Activated CD4-positive, alpha-beta T cell treated with anti-CD3 and anti-CD28 coated beads for 48 hours (primary cell): ENCODE results near the gene TTC21A.
A peak's percentile ranks its signal among the peaks of the same experiment; 100 is the strongest.
"Not testable (repeated sequence)": the region's sequence is repeated elsewhere in the genome, so short reads cannot be mapped to it uniquely, and the experiment has no call there.

Experiments
- DNase-seq: peaks from one replicate; pipeline ENCODE4 v3.0.0-alpha.2; 2020

TTC21A gene, protein sequence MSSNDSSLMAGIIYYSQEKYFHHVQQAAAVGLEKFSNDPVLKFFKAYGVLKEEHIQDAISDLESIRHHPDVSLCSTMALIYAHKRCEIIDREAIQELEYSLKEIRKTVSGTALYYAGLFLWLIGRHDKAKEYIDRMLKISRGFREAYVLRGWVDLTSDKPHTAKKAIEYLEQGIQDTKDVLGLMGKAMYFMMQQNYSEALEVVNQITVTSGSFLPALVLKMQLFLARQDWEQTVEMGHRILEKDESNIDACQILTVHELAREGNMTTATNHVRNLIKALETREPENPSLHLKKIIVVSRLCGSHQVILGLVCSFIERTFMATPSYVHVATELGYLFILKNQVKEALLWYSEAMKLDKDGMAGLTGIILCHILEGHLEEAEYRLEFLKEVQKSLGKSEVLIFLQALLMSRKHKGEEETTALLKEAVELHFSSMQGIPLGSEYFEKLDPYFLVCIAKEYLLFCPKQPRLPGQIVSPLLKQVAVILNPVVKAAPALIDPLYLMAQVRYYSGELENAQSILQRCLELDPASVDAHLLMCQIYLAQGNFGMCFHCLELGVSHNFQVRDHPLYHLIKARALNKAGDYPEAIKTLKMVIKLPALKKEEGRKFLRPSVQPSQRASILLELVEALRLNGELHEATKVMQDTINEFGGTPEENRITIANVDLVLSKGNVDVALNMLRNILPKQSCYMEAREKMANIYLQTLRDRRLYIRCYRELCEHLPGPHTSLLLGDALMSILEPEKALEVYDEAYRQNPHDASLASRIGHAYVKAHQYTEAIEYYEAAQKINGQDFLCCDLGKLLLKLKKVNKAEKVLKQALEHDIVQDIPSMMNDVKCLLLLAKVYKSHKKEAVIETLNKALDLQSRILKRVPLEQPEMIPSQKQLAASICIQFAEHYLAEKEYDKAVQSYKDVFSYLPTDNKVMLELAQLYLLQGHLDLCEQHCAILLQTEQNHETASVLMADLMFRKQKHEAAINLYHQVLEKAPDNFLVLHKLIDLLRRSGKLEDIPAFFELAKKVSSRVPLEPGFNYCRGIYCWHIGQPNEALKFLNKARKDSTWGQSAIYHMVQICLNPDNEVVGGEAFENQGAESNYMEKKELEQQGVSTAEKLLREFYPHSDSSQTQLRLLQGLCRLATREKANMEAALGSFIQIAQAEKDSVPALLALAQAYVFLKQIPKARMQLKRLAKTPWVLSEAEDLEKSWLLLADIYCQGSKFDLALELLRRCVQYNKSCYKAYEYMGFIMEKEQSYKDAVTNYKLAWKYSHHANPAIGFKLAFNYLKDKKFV (N-terminal part only)

GRCh38 chr3:39107388-39108199, at the start of gene TTC21A, which contains the start of gene GORASP1:
Gene TTC21A (plus strand): TSS chr3:39107680. CDS start chr3:39107838, 158 bp downstream.
Gene GORASP1 (minus strand): TSS chr3:39107627. CDS start chr3:39107541, 86 bp downstream.
- peak; percentile 68 for DNase-seq

DNA sequence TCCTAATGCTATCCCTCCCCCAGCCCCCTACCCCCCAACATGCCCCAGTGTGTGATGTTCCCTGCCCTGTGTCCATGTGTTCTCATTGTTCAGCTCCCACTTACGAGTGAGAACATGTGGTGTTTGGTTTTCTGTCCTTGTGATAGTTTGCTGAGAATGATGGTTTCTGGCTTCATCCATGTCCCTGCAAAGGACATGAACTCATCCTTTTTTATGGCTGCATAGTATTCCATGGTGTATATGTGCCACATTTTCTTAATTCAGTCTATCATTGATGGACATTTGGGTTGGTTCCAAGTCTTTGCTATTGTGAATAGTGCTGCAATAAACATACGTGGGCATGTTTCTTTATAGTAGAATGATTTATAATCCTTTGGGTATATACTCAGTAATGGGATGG, 46.3 kb upstream of the TTC21A start:
- not testable (repeated sequence) for DNase-seq

DNA sequence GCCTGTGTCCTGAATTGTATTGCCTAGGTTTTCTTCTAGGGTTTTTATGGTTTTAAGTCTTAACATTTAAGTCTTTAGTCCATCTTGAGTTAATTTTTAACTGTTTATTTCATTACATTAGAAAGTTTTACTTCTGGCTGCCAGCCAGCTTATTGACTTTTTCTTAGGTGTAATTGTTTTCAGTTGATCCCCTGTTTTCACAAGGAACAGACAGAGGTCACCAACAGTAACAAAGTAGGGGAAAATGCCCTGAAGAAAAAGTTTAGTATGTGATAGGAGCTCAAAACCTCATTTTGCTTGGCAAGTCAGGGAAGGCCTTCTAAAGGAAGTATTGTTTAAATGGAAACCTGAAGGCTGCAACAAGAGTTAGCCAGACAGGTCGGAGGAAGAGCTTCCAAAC, 45.3 kb upstream of the TTC21A start:
- DNase-seq = no peak

- DNase-seq = no peak
Measured at GRCh38 chr3:39063143-39063542, 44.3 kb upstream of the TTC21A start.

DNA sequence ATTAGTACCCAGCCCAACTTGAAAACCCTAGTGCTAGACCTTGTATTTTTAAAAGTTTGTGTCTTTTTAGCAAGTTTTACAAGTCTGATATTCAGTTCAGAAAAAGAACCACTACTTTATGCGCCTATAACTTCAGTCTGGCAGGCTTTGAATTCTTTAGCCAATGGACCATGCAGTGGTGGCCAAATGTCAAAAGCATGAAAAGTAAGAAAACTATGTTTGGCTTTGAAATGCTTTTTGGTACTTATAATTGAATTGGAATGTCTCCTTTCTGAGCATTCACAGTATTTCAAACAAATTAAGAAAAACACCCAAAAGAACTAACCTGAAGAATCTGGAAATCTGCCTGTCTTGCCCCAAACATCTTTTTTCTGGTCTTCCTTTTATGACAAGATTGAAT, 42.8 kb upstream of the TTC21A start:
- DNase-seq = no peak

DNA sequence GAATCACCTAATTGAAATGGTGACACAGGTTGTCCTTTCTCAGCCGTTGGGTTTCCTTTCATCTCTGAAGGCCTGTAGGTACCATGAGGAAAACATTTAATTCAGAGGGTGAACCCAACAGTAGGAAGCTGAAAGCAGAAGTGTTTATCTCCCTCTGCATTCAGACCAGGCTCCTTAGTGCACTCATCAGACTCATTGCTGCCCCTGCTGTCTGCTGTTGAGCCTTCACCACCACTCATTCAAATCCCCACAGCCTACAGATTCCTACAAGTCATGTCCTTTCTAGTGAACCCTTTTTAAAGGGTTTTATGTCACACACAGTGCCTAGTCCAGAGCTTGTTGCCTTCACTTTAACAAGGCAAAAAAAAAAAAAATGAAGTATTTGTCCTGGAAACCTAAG, 42.3 kb upstream of the TTC21A start:
- peak; percentile 40 for DNase-seq

DNA sequence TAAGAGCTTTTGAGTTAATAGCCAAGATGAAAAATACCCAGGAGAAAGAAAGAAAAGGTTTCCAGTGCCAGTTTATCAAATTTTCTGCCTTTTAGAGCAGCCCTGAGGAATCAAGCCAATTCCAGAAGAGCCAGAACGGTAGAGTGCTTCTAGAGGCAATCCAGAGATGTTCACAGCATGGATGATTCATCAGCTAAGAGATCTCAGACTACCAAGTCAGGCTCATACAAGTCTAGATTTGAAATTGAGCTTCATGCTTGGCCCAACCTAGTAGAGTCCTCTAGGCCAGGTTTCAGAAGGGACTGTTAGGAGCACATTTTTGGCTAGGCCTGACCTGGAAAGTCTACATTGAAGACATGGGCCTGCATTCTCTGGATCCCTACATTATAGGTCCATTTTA, 40.2 kb upstream of the TTC21A start:
- no peak for DNase-seq

DNA sequence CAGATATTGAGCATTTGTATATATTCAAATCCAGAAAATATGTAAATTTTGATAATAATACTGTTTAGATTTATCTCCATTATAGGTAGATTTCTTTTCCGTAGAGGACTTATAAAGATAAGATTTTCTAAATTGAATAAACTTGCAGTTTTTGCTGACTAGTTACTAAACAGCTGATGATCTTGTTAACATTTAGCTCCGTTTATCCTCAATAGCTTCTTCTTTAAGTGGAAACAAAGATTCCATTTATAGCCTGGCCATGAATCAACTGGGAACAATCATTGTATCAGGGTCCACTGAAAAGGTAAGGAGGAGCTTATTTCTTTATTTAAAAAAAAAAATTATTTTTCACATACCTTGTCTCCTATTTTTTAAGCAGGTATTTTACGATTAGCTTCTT, 38.9 kb upstream of the TTC21A start:
- no peak for DNase-seq

DNA sequence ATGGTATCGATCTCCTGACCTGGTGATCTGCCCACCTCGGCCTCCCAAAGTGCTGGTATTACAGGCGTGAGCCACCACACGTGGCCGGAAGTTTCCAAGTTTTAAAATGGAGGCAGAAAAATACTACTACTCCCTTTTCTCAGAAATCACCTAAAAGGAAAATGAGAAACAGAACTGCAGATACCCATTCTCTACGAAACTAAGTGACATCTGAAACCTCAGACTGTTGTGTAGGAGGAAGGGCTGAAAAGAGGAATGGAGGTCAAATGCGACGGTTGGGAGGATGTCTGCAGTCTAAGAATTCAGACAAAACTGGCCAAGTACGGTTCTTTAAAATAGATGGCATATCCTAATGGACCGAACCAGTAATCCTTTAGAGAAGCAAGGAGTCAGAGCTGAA, 31.6 kb upstream of the TTC21A start:
- DNase-seq = no peak

DNA sequence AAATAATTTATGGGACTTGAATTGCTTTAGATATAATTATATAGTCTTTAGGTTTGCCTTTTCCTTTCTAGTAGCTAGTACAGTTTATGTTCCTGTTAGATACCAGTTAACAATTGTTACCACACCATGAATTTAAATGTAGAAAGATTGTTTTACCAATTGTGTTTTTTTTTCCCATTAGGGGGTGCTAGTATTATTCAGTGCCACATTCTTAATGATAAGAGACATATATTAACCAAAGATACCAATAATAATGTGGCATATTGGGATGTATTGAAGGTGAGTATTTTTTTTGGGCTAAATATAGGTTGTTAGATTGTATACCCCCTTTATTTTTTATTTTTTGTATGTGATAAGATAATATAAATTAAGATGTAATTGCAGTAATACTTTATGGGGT, 27.9 kb upstream of the TTC21A start:
- no peak for DNase-seq

DNA sequence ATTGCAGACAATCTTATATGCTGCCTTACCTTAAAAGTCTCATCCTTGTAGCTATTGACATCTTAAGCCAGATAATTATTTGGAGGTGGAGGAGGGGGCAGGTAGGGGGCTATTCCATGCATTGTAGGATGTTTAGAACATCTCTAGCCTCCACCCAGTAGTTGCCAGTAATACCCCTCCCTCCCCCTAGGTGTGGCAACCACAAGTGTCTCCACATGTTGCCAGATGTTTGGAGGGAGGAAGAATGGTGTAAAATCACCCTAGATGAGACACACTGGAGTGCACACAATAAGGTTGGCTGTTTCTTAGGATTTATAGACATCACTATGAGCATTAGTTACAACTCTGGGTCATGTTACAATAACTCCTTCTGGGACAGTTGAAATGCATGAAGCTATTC, 27.5 kb upstream of the TTC21A start:
- no peak for DNase-seq

GRCh38 chr3:39082666-39083313, 24.7 kb upstream of the TTC21A start:
- DNase-seq = no peak

DNA sequence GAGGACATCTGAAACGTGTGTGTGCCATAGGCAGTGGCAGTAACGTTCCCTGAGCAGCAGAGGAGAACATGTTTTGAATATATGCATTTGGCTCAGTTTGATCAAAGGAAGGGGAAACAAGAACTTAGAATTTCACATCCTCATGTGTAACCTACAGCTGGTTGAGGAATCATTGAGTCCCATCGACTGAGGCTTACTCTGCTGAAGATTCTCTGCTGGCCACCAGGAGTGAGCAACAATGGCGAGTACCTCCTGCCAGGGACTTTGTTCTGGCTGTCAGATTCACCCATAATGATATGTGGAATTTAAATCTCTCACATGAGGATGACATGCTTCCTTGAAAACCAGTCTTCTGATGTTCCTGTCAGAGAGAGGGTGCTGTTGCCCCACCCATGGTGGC, 21.3 kb upstream of the TTC21A start:
- DNase-seq = no peak

DNA sequence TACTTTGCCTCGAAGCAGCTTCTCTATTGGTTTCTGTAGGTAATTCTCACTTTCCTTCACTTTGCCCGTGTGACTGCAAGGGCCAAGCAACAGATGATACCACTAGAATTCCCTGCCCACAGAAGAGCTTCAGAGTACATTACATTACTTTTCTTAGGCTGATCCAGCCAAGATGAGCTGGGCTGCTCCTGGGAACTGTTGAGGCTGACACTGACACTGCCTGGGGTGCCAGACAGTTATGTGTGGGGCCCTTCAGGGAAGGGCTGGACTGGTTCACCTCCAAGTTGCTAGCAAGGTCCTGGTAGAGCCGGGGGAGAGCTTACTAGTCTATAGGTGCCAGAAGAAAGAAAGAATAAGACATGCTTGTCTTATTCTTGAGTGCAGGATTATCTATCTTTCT, 19.0 kb upstream of the TTC21A start:
- no peak for DNase-seq

- DNase-seq = no peak
Measured at GRCh38 chr3:39088889-39089288, 18.6 kb upstream of the TTC21A start.

GRCh38 chr3:39090922-39091321, 16.6 kb upstream of the TTC21A start:
- no peak for DNase-seq

DNA sequence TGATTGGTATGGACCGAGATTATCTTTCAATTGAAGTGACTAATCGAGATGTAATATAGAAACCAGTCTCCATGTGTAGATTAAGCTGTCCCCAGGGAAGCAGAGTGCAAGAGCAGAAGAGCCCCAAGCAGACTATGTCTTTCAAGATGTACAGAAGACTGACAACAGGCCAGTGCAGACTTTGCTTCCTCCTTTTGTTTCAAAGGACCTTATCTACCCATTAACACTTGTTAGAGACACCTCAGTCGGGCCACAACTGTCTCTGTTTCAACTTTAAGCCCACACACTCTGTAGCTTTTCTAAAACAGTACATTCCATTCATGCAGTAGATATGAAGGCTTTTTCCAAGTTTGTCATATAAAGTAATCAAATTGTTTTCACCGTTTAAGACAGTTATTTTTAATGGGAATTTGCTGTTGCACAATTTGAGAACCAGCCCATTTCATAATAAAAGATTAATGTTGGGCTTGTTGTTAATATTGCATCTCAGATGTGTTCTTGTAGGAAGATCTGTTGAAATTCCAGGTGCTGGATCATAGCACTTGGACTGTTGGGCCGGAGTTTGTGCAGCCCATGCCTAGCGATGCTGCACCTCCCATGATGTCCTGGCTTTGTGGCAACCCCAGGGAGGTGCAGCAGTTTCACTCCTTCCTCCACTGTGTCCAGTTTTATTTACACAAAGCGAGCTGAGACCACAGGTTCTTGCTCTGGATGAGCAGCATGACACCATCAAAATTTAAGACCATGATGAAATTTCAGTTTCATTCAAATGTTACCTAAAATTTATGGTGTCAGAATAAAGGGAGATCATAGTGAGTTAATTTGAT, 12.4 kb upstream of the TTC21A start:
- DNase-seq = no peak

GRCh38 chr3:39095778-39096177, 11.7 kb upstream of the TTC21A start:
- no peak for DNase-seq

DNA sequence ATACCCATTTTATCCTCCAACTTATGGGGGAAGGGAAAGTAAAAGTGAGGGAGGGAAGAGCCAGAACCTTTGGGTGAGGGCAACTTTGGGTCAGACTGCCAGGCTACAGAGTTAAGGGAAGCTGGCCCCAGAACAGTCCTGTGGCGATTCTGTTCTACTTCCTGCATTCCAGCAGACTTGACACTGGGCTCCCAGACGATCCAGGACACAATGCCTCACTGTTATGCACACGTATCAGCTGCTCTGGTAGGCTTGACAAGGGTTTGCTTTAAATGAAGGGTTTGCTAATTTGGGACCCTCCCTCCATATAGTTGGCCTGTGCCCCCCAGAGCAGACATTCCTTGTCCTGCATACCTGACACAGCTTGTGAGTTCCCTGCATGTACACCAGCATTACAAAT, 10.7 kb upstream of the TTC21A start:
- DNase-seq = no peak

- no peak for DNase-seq
Measured at GRCh38 chr3:39097716-39098472, 9.6 kb upstream of the TTC21A start.
